Ishikawa (cell line): Measurements from ENCODE around the gene IL17REL.

Source experiments
- CEBPB ChIP-seq: IDR thresholded peaks from 2 replicates; pipeline ENCODE4 v1.6.1; 2012
- CREB1 ChIP-seq: IDR thresholded peaks from 2 replicates; pipeline ENCODE4 v1.6.1; 2012; ENCODE audit warnings: low read depth
- EGR1 ChIP-seq: IDR thresholded peaks from 2 replicates; pipeline ENCODE4 v1.6.1; 2012
- EP300 ChIP-seq: IDR thresholded peaks from 2 replicates; pipeline ENCODE4 v1.6.1; 2012; ENCODE audit warnings: borderline replicate concordance
- FOXM1 ChIP-seq: IDR thresholded peaks from 2 replicates; pipeline ENCODE4 v1.6.1; 2012; ENCODE audit warnings: low read depth, borderline replicate concordance
- NFIC ChIP-seq: IDR thresholded peaks from 2 replicates; pipeline ENCODE4 v1.6.1; 2012
- RAD21 ChIP-seq: IDR thresholded peaks from 2 replicates; pipeline ENCODE4 v1.6.1; 2012; ENCODE audit warnings: low read depth
- TAF1 ChIP-seq: IDR thresholded peaks from 2 replicates; pipeline ENCODE4 v1.6.1; 2012; ENCODE audit warnings: low read depth, mild to moderate bottlenecking
- TCF12 ChIP-seq: IDR thresholded peaks from 2 replicates; pipeline ENCODE4 v1.6.1; 2012; ENCODE audit warnings: low read depth
- TEAD4 ChIP-seq: IDR thresholded peaks from 2 replicates; pipeline ENCODE4 v1.6.1; 2012
- YY1 ChIP-seq: IDR thresholded peaks from 2 replicates; pipeline ENCODE4 v1.6.1; 2012; ENCODE audit warnings: low read depth
- ZBTB7A ChIP-seq: IDR thresholded peaks from 2 replicates; pipeline ENCODE4 v1.6.1; 2012; ENCODE audit warnings: low read depth
- TF ChIP-seq, protein P1 (sequence below): IDR thresholded peaks from 2 replicates; pipeline ENCODE4 v1.6.1; 2012
- TF ChIP-seq, protein P2 (sequence below): IDR thresholded peaks from 2 replicates; pipeline ENCODE4 v1.6.1; 2012
- TF ChIP-seq, protein P3 (sequence below): IDR thresholded peaks from 2 replicates; pipeline ENCODE4 v1.6.1; 2012; ENCODE audit warnings: low read depth, mild to moderate bottlenecking

The IL17REL gene

DNA sequence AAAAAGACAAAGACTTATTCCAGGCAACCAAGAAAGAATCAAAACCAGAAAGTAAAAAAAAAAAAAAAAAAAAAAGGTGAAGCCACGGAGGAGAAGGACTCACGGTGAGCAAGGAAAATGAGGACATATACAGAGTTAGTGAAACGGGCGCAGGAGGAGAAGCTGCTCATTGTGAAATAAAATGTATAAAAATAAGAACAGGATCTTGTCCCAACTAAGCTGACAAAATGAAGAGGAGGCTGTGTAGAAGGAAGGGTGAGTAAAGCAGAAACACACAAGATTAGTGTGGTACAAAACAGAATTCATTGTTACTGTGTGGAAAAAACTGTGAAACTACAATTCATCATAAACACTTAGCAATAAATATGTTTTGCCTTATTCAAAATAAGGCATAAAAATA lies 7.6 kb downstream of the IL17REL start:
- TF ChIP-seq EP300: no peak
- TF ChIP-seq, protein P1, sequence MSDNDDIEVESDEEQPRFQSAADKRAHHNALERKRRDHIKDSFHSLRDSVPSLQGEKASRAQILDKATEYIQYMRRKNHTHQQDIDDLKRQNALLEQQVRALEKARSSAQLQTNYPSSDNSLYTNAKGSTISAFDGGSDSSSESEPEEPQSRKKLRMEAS: no peak
- no peak for TF ChIP-seq TAF1
- TF ChIP-seq YY1: no peak
- TF ChIP-seq, protein P2, sequence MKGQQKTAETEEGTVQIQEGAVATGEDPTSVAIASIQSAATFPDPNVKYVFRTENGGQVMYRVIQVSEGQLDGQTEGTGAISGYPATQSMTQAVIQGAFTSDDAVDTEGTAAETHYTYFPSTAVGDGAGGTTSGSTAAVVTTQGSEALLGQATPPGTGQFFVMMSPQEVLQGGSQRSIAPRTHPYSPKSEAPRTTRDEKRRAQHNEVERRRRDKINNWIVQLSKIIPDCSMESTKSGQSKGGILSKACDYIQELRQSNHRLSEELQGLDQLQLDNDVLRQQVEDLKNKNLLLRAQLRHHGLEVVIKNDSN: no peak
- TF ChIP-seq CREB1: no peak
- no peak for TF ChIP-seq CEBPB
- TF ChIP-seq TEAD4: no peak
- TF ChIP-seq EGR1: no peak
- no peak for TF ChIP-seq ZBTB7A
- TF ChIP-seq, protein P3, sequence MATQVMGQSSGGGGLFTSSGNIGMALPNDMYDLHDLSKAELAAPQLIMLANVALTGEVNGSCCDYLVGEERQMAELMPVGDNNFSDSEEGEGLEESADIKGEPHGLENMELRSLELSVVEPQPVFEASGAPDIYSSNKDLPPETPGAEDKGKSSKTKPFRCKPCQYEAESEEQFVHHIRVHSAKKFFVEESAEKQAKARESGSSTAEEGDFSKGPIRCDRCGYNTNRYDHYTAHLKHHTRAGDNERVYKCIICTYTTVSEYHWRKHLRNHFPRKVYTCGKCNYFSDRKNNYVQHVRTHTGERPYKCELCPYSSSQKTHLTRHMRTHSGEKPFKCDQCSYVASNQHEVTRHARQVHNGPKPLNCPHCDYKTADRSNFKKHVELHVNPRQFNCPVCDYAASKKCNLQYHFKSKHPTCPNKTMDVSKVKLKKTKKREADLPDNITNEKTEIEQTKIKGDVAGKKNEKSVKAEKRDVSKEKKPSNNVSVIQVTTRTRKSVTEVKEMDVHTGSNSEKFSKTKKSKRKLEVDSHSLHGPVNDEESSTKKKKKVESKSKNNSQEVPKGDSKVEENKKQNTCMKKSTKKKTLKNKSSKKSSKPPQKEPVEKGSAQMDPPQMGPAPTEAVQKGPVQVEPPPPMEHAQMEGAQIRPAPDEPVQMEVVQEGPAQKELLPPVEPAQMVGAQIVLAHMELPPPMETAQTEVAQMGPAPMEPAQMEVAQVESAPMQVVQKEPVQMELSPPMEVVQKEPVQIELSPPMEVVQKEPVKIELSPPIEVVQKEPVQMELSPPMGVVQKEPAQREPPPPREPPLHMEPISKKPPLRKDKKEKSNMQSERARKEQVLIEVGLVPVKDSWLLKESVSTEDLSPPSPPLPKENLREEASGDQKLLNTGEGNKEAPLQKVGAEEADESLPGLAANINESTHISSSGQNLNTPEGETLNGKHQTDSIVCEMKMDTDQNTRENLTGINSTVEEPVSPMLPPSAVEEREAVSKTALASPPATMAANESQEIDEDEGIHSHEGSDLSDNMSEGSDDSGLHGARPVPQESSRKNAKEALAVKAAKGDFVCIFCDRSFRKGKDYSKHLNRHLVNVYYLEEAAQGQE: no peak
- no peak for TF ChIP-seq FOXM1
- TF ChIP-seq TCF12: no peak
- no peak for TF ChIP-seq NFIC
- TF ChIP-seq RAD21: no peak

DNA sequence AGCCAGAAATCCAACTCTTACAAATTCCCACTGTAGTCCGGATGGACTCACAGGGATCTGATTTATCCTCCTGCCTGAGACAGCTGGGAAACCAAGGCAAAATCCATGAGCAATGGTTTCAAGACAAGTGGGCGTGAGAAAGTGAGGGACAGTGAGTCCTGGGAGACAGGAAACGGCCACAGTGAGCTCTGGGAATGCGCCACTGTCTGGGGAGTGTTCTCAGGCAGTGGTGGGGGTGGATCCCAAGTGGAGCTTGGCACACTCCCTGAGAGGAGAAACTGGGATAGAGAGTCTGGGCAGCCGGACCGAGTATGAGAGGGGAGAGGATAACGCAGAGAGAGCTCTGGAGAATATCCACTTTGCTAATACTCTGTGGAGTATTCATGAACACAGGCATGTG lies 9.8 kb downstream of the IL17REL start:
- TF ChIP-seq ZBTB7A (no peak), NFIC (no peak), FOXM1 (no peak)

DNA sequence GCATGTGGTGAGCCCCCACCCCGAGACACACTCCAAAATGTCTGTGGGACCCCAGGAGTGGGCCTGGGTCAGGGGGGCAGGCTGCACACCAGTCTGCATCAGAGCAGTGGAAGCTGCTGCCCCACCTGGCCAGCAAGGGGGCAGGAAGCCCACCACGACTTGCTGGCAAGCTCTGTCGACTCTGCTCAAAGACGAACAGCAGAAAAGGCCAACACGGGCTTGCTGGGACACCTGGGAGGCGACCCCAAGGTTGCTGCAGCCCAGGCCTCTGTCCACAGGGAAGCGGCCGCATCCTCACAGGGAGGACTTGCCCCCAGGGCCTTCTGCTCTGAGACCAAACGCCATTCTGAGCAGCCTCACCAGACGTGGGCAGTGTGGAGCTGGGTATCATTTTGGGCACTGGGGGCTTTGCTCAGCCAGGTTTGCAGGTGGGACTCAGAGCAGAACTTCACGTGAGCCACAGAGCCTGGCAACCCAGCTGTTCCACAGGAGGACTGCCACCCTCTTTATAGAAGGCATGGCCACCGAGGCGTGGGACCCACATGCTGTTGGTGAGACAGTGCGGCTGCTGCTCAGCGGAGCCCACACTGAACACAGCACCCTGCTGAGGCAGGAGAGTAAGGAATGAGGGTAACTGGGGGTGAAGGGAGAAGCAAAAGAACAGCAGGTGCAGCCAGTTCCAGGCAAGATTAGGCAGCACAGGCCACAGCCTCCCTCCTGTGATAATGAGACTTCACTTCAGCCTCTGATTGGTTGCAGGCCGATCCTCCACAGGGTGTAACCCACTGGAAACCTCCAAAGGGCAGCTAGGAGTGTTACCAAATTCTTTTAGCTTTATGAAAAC lies 11.0 kb downstream of the IL17REL start:
- no peak for TF ChIP-seq CEBPB
- TF ChIP-seq FOXM1: no peak
- TF ChIP-seq TEAD4: no peak
- TF ChIP-seq TAF1: no peak
- no peak for TF ChIP-seq CREB1
- TF ChIP-seq, protein P1: no peak; the same call in 1 of the 2 replicates
- no peak for TF ChIP-seq ZBTB7A
- TF ChIP-seq RAD21: no peak
- no peak for TF ChIP-seq NFIC
- TF ChIP-seq TCF12: no peak
- TF ChIP-seq EP300: no peak
- TF ChIP-seq, protein P2: no peak
- TF ChIP-seq YY1: no peak

DNA sequence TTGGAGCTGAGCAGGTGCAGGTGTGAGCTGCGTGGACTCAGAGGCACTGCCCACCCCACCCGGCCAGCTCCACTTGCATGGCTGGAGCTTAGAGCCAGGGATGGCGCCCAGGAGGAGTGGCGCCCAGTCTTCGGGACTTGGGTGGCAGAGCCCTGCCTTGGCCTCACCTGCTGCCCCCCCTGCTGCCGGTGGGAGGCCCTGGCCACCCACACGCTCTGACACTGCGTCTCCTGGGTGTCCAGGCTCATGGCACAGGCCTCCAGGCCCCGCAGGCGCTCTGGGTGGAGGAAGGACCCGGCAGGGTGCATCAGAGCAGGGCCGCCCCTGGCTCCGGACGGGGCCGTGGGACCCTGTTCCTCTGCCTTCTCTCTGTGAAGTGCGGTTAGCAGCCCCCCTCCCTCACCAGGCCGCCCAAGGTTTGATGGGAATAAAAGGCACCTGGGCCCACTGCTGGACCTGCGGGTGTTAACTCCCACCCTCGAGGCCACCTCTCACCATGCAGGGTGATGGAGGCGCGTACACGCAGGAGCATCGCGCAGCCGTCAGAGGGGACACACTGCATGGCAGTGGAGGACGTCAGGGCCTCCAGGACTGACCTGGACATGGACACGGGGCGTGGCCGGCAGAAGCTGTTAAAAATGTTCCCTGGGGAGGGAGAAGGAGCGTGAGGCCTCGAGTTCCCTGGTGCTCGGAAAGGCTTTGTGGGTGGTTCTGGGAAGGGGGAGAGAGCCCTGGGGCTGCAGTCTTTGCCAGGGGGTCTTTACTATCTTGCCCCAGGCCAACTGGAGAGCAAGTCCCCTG lies 11.8 kb downstream of the IL17REL start:
- TF ChIP-seq ZBTB7A (no peak), EP300 (no peak), CEBPB (no peak), CREB1 (no peak), RAD21 (no peak), TCF12 (no peak), NFIC (no peak), EGR1 (no peak), TAF1 (no peak), TEAD4 (no peak), FOXM1 (no peak), YY1 (no peak)
- TF ChIP-seq, protein P1: no peak
- TF ChIP-seq, protein P2: no peak
- TF ChIP-seq, protein P3: no peak
